HepG2 (cell line): ENCODE data around the gene POLL.

Experiments
- NFIC ChIP-seq: IDR thresholded peaks from 2 replicates; pipeline ENCODE4 v1.6.1; 2012; ENCODE audit warnings: mild to moderate bottlenecking, low read length, inconsistent platforms
- SIN3A ChIP-seq: IDR thresholded peaks from 2 replicates; pipeline ENCODE4 v1.6.1; 2011; ENCODE audit warnings: low read depth, mild to moderate bottlenecking, control low read depth, low read length, borderline replicate concordance
- ZNF510 ChIP-seq: sonication (generic); formaldehyde crosslinking; IDR thresholded peaks from 2 replicates; pipeline ENCODE4 v1.4.0; 2020; ENCODE audit warnings: low read depth, mild to moderate bottlenecking, missing genetic modification reagents

DNA sequence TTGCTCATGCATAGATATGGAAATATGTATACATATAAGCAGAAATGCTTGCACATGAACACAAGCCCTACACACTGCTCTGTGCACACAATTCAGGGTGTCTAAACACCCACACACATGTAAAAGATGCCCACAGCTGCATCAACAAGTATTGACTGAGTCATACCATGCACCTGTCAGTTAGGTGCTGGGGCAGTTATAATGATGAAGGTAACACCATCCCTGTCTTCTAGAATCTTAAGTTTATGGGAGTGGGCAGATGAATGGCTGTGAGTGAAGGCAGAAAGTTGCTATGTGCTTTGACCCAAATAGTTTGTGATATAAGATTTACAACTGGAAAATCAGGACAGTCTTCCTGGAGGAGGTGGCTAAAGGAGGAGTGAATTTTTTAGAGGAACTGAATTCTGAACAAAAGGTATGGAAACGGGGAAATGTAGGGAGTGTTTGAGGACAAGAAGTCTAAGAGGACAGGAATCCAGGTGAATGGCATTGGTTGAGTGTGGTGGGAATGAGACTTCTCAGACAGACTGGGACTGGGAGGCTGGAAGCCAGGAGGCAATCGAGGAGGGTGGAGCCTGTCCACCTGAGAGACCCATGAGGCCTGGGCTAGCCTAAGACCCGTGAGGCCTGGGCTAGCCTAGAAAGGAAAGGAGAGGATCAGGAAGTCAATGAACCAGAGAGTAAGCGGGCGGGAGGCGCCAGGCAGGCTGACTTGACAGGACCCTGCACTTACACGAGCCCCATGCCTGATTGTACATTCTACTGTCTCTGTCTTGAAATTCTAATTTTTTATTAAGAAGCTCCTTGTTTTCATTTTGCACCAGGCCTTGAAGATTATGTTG lies 20.7 kb downstream of the POLL start:
- TF ChIP-seq NFIC (no peak), ZNF510 (CRISPR knock-in tag) (no peak), SIN3A (no peak)
